ENCODE measurements around the gene FNDC3B. TPM values are rescaled to one million over a fixed set of nuclear protein-coding genes. Genes with fewer than 3 reads are reported as not detected.

The FNDC3B gene
- total RNA-seq, 1 donor from 2014 or later, result 290 TPM

- no peak for DNase-seq (ENCODE audit: low spot score)
- Mint-ChIP-seq H3K36me3 (ENCODE audit: low read depth) (no peaks in the 10 kb centered on the region), H3K4me1 (ENCODE audit: low read depth) (no peaks in the 10 kb centered on the region)
Observed at GRCh38 chr3:172009803-172010202, 29.6 kb upstream of the FNDC3B start.

GRCh38 chr3:172012775-172013174 lies 26.6 kb upstream of the FNDC3B start:
- H3K4me3 Mint-ChIP-seq (ENCODE audit: unreplicated experiment), result no peak overlapping the region
- no peaks in the 10 kb centered on the region for H3K27me3 Mint-ChIP-seq (ENCODE audit: low read depth)
- TF ChIP-seq CTCF (IDR thresholded peaks at IDR 0.05), result no peak
- H3K4me1 Mint-ChIP-seq (ENCODE audit: low read depth), result no peaks in the 10 kb centered on the region
- no peak overlapping the region for H3K27ac Mint-ChIP-seq (ENCODE audit: unreplicated experiment)
- no peaks in the 10 kb centered on the region for H3K9me3 Mint-ChIP-seq (ENCODE audit: low read depth)
- DNase-seq (ENCODE audit: low spot score), result no peak
- H3K36me3 Mint-ChIP-seq (ENCODE audit: low read depth), result no peaks in the 10 kb centered on the region

More at GRCh38 chr3:172009803-172010202, 29.6 kb upstream of the FNDC3B start:
- TF ChIP-seq CTCF (IDR thresholded peaks at IDR 0.05), result no peak
- no peaks in the 10 kb centered on the region for H3K9me3 Mint-ChIP-seq (ENCODE audit: low read depth)
- no peaks in the 10 kb centered on the region for H3K27me3 Mint-ChIP-seq (ENCODE audit: low read depth)
- no peak overlapping the region for H3K4me3 Mint-ChIP-seq (ENCODE audit: unreplicated experiment)
- no peak overlapping the region for H3K27ac Mint-ChIP-seq (ENCODE audit: unreplicated experiment)

GRCh38 chr3:172014145-172014544 lies 25.2 kb upstream of the FNDC3B start:
- no peak for TF ChIP-seq CTCF (IDR thresholded peaks at IDR 0.05)
- H3K27me3 Mint-ChIP-seq (ENCODE audit: low read depth), result no peaks in the 10 kb centered on the region
- no peaks in the 10 kb centered on the region for H3K4me1 Mint-ChIP-seq (ENCODE audit: low read depth)
- no peak overlapping the region for H3K27ac Mint-ChIP-seq (ENCODE audit: unreplicated experiment)
- no peak for DNase-seq (ENCODE audit: low spot score)
- H3K9me3 Mint-ChIP-seq (ENCODE audit: low read depth), result peaks cover 3% of the 10 kb centered on the region
- H3K4me3 Mint-ChIP-seq (ENCODE audit: unreplicated experiment), result no peak overlapping the region
- no peaks in the 10 kb centered on the region for H3K36me3 Mint-ChIP-seq (ENCODE audit: low read depth)

GRCh38 chr3:172018364-172018763 lies 21.0 kb upstream of the FNDC3B start:
- Mint-ChIP-seq H3K4me3 (ENCODE audit: unreplicated experiment) (no peak overlapping the region), H3K9me3 (ENCODE audit: low read depth) (peaks cover 3% of the 10 kb centered on the region), H3K27me3 (ENCODE audit: low read depth) (no peaks in the 10 kb centered on the region), H3K36me3 (ENCODE audit: low read depth) (no peaks in the 10 kb centered on the region), H3K27ac (ENCODE audit: unreplicated experiment) (no peak overlapping the region), H3K4me1 (ENCODE audit: low read depth) (no peaks in the 10 kb centered on the region)
- no peak for DNase-seq (ENCODE audit: low spot score)
- TF ChIP-seq CTCF (IDR thresholded peaks at IDR 0.05), result no peak

- Mint-ChIP-seq H3K4me3 (ENCODE audit: unreplicated experiment) (no peak overlapping the region), H3K4me1 (ENCODE audit: low read depth) (no peaks in the 10 kb centered on the region), H3K27me3 (ENCODE audit: low read depth) (no peaks in the 10 kb centered on the region), H3K9me3 (ENCODE audit: low read depth) (peaks cover 3% of the 10 kb centered on the region), H3K27ac (ENCODE audit: unreplicated experiment) (no peak overlapping the region), H3K36me3 (ENCODE audit: low read depth) (no peaks in the 10 kb centered on the region)
- DNase-seq (ENCODE audit: low spot score), result no peak
- TF ChIP-seq CTCF (IDR thresholded peaks at IDR 0.05), result no peak
Observed at GRCh38 chr3:172020763-172021162, 18.6 kb upstream of the FNDC3B start.

Data from chondrocyte (in vitro differentiated cells).